ENCODE data around the gene EPAS1. TPM values are rescaled to one million over a fixed set of nuclear protein-coding genes. Genes with fewer than 3 reads are reported as not detected.

The EPAS1 gene
- total and polyA plus RNA-seq, 2 of the 8 experiments (the other 6 are each of a cell fraction or from before 2014, with no cell fraction given), result 2.0 to 4.9 TPM

GRCh38 chr2:46249654-46250053 is 47.6 kb upstream of the EPAS1 start:
- Histone ChIP-seq H2BK120ac (replicated peaks; ENCODE audit: low read depth, low read length) (no peak overlapping the region), H3K23me2 (ENCODE audit: low read depth, low read length) (no peaks in the 10 kb centered on the region), H3K79me1 (ENCODE audit: low read depth, low read length) (no peaks in the 10 kb centered on the region), H3K27me3 (replicated peaks in 1 of 4; ENCODE audit: control insufficient read depth in 3 of 4, extremely low read depth in 1 of 4, insufficient read depth in 3 of 4, low read length in 3 of 4) (0 out of 7 replicates have a peak, but pooled peaks cover 0 to 2% (median 0%) of the 10 kb centered on the region in 4 experiments), H2BK15ac (ENCODE audit: low read length) (no peak overlapping the region), H3K4ac (replicated peaks; ENCODE audit: insufficient read length, low read depth, low read length) (no peak overlapping the region), H3K9me3 (ENCODE audit: insufficient read depth in 2 of 2, low read depth in 1 of 2, low read length in 1 of 2) (no peaks in the 10 kb centered on the region), H4K20me1 (replicated peaks in 1 of 2; ENCODE audit: control insufficient read depth in 1 of 2, insufficient read depth in 2 of 2, low read length in 2 of 2) (no peaks in the 10 kb centered on the region), H3K4me2 (ENCODE audit: insufficient read depth in 1 of 2, low read depth in 2 of 2, low read length in 2 of 2) (no peak overlapping the region), H2AK5ac (ENCODE audit: low read depth, low read length) (no peak overlapping the region), H2BK20ac (ENCODE audit: low read length) (no peak overlapping the region), H2BK12ac (ENCODE audit: low read depth, low read length) (no peak overlapping the region; the same call in 1 of the 2 replicates), H3K4me3 (ENCODE audit: extremely low read depth in 1 of 4, insufficient read depth in 2 of 4, low read depth in 3 of 4, low read length in 4 of 4) (no peak overlapping the region), H3K79me2 (ENCODE audit: control insufficient read depth in 1 of 2, insufficient read depth in 2 of 2, low read length in 2 of 2) (no peaks in the 10 kb centered on the region), H4K8ac (ENCODE audit: extremely low read depth, insufficient read depth, low read length) (no peak overlapping the region), H3K27ac (ENCODE audit: low read depth, low read length) (no peak overlapping the region), H3K4me1 (replicated peaks in 1 of 4; ENCODE audit: control insufficient read depth in 3 of 4, insufficient read depth in 4 of 4, low read length in 3 of 4) (no peaks in the 10 kb centered on the region), H3K56ac (replicated peaks; ENCODE audit: insufficient read length, low read depth, low read length) (no peak overlapping the region), H3K36me3 (ENCODE audit: control insufficient read depth in 2 of 4, insufficient read depth in 4 of 4, low read length in 3 of 4) (no peaks in the 10 kb centered on the region), H2BK5ac (ENCODE audit: low read depth, low read length) (no peak overlapping the region), H4K91ac (replicated peaks; ENCODE audit: insufficient read length, low read length) (no peak overlapping the region), H3K18ac (ENCODE audit: extremely low read depth, low read length) (no peak overlapping the region), H4K5ac (ENCODE audit: insufficient read length, low read depth, low read length) (no peak overlapping the region), H3K9ac (replicated peaks in 1 of 4; ENCODE audit: extremely low read depth in 1 of 4, low read depth in 3 of 4, low read length in 3 of 4) (no peak overlapping the region), H3K14ac (ENCODE audit: insufficient read length) (no peak overlapping the region), H3K23ac (ENCODE audit: insufficient read length) (no peak overlapping the region), H2AFZ (ENCODE audit: low read length) (no peak overlapping the region)
- TF ChIP-seq TCF12 (IDR thresholded peaks at IDR 0.05; ENCODE audit: low read depth, low read length) (no peak), TBP (IDR thresholded peaks at IDR 0.05; ENCODE audit: low read depth, low read length) (no peak), BCL11A (IDR thresholded peaks at IDR 0.05; ENCODE audit: low read depth in 2 of 2, low read length in 2 of 2) (no peak), HDAC6 (IDR thresholded peaks at IDR 0.05; ENCODE audit: low read depth, low read length) (no peak), PHF8 (conservative IDR thresholded peaks at IDR 0.05; ENCODE audit: low read depth, low read length) (no peak), RXRA (IDR thresholded peaks at IDR 0.05; ENCODE audit: insufficient read depth, low read depth, low read length) (no peak), SIX5 (IDR thresholded peaks at IDR 0.05; ENCODE audit: low read depth, low read length) (no peak)
- CTCF ChIA-PET (ENCODE audit: partially characterized antibody), result interaction anchor here (1.1 kb wide), 2 partner anchors 10 to 14 kb away, joined by 3 read pairs; no protein-coding TSS in a partner anchor
- FAIRE-seq (no peak), DNase-seq (ENCODE audit: low read depth in 1 of 2, low spot score in 2 of 2) (no peak)
- POLR2A ChIA-PET (ENCODE audit: partially characterized antibody), result no interaction called here
